DMS114 treated with DMSO at 0.1 percent for 48 hours (cell line): ENCODE measurements around the gene SYN1.

Experiments
- DNase-seq: peaks from one replicate; lab custom pipeline; 2025; ENCODE audit not compliant: unreplicated experiment; lab: John Stamatoyannopoulos, UW

The SYN1 gene

DNA sequence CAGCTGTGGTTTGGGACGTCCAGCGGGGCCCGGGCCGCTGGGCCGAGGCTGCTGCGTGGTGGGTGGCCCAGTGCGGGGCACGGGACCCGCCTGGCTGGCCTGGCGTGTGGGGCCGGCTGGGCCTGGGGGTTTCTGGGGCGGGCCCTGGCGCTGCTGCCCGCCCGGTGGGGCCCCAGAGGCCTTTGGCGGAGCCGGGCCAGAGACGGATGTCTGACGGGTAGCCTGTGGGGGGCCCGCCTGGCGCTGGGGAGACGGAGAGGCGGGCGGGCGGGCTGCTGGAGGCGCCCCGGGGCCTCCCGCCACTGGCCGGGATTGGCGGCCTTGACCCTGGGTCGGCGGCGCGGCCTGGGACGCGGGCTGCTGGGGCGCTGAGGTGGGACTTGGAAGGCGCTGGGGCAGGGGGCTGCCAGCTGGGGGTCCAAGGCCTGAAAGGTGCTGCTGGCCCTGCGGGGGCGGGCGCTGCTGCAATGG, 45.5 kb downstream of the SYN1 start:
- no peak for DNase-seq

DNA sequence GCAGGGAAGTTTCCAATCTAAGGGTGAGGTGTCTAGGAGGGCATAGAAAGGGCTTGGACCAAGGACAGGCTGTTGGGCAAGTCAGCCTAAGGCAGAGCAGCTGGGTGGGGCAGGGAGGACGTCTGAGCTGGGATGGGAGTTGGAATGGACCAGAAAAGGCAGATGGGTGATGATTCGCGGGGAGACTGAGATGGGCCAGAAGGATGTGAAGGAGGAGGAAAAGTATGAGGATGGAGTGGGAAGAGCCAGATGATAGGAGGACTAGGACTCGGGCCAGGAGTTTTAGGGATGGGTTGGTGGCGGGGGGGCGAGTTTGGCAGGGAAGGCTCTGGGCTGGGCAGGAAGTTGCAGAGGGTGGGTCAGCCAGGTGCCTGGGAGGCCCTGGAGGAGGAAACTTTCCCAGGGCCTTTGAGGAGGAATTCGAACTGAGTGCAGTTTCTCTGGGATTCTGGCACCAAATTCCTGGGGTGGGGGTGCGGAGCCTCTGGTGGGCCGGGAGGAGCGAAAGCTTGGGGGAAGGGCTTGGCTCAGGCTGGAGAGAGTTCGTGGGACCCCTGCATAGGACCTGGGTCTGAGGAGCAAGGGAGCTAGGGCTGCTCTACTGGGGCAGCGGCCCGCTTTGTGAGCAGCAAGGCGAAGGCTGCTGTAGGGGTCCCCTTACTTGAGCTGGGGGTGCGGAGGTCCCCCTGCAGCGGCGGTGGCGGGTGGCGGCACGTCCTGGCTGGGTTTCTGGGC, 46.1 kb downstream of the SYN1 start:
- no peak for DNase-seq

DNA sequence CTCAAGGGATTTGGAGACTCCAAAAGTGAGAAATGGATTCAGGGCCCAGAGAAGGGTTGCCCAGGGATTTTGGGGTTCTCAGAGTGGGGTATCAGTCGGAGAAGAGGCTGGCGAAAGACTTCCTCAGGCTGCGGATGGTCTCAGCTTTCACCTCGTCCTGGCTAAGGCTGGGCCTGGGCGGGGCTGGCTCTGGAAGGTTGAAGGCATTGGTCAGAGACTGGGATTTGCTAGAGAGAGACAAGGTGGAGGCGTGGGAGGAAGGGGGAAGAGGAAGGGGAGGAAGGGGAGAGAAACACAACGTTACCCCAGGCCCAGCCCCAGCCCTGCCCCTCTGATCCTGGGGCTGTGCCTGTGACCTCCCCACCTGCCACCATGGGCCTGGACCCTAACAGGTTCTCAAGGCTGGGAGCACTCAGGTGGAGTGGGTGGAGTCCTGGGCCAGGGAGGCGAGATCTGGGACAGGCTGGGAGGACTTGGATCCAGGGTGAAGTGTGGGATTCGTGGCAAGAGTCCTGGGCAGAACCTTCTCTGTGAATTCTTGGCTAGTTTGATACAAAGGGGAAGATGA, 46.8 kb downstream of the SYN1 start:
- no peak for DNase-seq

DNA sequence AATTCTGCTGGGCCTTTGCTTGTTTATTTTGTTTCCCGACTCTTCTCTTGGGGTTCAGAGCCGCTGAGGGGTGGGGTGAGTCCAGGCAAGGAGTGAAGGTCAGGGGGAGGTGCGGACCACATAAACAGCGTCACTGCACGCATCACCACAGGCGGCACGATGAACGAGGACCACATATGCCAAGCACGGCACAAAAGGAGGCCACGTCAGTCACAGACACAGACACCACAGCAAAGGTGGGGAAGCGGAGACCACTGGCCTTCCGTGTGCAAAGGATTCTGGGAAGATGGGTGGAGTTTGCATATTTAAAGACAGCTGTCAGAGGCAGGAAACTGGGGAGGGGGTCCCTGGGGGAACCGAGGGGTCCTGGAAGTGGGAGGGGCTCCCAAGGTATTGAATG, 47.8 kb downstream of the SYN1 start:
- DNase-seq, result no peak

DNA sequence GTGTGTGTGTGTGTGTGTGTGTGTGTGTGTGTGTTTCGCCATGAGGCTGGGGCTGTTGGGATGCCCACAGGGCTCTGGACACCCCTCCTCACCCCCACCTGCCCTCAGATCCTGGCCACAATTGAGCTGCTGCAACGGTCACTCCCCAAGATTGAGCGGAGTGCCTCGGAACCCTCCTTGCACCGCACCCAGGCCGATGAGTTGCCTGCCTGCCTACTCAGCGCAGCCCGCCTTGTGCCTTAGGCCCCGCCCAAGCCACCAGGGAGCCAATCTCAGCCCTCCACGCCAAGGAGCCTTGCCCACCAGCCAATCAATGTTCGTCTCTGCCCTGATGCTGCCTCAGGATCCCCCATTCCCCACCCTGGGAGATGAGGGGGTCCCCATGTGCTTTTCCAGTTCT, 48.4 kb downstream of the SYN1 start:
- no peak for DNase-seq

DNA sequence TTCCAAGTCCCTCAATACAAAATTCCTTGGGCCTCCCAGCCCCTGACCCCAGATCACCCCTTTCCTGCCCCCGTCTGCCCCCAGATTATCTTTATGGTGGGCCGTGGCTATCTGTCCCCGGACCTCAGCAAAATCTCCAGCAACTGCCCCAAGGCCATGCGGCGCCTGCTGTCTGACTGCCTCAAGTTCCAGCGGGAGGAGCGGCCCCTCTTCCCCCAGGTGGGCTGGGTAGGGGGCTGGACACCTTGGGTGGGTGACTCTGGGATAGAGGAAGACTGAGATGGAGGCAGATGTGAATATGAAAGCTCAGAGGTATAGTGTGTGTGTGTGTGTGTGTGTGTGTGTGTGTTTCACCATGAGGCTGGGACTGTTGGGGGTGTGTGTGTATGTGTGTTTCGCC, 48.9 kb downstream of the SYN1 start:
- no peak for DNase-seq

DNA sequence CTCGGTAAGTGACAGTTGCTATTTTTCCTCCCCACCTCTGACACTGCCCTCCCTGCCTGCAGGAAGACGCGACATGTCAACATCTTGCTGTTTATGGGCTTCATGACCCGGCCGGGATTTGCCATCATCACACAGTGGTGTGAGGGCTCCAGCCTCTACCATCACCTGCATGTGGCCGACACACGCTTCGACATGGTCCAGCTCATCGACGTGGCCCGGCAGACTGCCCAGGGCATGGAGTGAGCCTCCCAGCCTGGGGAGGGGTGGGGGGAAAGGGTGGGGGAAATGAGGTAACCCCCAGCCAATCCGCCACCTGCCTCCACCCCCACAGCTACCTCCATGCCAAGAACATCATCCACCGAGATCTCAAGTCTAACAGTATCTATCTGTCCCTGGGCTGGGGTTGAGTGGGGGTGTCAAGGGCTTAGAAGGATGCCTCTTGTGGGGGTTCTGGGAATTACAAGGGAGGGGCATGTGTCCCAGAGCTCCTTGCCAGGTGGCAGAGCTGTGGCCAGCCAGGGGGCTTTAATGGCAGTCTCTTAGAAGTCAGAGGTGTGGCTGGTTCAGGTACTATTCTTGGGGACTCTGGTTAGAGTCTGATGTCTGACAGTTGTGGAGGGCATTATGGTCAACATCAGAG, 50.9 kb downstream of the SYN1 start:
- DNase-seq, result no peak

DNA sequence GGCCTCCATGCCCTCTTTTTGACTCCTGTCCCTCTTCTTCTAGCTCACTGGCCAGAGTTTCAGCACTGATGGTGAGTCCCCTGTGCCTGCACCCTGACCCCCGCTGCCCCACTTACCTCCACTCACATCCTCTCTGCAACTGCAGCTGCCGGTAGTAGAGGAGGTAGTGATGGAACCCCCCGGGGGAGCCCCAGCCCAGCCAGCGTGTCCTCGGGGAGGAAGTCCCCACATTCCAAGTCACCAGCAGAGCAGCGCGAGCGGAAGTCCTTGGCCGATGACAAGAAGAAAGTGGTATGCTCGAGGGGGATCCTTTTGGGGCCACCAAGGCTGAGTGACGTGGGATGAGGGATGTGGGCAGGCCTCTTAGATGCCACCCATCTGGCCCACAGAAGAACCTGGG, 52.8 kb downstream of the SYN1 start:
- no peak for DNase-seq

DNA sequence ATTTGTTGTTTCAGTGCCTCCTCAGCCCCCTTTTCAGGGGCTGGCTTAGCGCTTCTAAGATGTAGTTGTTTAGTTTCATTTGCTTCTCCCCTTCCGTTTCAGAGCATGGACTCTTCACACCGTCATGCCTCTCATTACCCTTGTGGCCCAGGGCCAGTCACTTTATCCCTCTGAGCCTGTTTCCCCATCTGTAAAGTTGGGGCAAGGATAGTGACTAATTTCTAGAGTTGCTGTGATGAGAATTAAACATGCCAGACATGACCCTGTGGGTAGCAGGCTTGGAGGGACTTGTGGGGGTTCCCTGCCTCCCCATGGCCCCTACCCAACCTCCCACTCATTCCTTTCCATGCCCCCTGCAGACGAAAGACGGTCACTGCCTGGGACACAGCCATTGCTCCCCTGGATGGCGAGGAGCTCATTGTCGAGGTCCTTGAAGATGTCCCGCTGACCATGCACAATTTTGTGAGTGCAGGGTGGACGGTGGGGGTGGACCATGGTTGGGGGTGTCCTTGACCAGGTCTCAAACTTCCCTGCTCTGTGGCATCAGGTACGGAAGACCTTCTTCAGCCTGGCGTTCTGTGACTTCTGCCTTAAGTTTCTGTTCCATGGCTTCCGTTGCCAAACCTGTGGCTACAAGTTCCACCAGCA, 55.1 kb downstream of the SYN1 start:
- DNase-seq, result no peak

DNA sequence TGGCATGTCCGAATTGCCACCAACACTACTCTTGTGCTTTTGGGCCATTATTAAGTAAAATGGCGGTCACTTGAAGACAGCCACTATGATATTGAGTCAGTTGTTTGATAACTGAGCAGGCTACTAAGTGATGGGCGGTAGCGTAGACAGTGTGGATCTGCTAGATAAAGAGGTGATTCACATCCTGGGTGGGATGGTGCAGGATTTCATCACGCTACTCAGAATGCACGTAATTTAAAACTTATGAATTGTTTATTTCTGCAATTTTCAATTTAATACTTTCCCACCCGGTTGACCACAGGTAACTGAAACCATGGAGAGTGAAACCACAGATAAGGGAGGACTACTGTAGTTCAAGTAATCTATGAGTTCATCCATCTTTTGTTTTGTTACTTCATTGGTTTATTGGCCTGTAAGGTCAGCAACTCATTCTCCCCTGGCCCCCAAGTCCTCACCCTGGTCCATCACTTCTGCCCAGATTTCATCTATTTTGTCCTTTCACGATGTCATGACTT, 55.8 kb downstream of the SYN1 start:
- no peak for DNase-seq

DNA sequence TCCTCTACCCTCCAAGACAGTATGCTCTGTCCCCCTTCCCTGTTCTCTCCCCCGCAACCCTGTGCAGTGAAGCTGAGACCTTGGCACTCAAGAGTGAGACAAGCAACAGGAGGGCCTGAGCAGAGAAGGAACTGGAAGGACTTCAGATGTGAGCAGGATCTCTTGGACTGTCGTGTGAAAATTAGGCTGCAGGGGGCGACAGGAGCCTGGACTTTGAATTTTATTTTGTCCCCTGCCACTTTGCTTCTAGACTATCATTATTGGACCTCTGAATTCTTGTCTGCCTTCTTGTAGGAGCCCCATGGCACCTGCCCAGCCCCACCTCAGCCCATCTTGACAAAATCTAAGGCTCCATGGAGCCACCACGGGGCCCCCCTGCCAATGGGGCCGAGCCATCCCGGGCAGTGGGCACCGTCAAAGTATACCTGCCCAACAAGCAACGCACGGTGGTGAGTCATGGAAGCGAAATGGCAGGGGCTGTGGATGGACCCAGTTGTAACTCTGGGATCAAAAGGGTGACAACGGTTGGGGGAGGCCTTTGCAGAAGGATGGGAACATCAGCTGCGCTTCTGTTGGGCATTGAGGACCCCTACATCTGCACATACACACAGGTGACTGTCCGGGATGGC, 56.9 kb downstream of the SYN1 start:
- no peak for DNase-seq

DNA sequence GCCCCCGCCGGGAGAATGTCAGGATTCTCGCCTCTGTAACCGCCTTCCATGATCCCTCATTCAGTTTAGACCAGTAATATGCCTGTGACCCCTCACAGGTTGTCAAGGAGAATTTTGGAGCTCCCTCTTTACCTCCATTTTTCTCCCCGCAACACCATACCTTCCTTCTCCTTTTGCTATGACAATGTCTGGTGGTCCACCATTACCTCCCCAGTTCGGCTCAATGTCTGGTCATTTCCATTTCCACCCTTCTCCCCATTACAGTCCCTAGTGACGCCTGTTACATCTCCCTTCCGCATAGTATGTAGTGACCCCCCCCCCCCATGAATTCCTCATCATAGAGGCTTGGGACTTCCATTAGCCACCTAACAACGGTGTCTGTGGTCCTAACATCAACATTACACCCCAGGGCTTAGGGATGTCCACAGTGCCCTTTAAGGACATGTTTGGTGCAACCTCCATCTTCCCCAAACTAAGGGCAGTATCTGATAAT, 58.0 kb downstream of the SYN1 start:
- no peak for DNase-seq

DNA sequence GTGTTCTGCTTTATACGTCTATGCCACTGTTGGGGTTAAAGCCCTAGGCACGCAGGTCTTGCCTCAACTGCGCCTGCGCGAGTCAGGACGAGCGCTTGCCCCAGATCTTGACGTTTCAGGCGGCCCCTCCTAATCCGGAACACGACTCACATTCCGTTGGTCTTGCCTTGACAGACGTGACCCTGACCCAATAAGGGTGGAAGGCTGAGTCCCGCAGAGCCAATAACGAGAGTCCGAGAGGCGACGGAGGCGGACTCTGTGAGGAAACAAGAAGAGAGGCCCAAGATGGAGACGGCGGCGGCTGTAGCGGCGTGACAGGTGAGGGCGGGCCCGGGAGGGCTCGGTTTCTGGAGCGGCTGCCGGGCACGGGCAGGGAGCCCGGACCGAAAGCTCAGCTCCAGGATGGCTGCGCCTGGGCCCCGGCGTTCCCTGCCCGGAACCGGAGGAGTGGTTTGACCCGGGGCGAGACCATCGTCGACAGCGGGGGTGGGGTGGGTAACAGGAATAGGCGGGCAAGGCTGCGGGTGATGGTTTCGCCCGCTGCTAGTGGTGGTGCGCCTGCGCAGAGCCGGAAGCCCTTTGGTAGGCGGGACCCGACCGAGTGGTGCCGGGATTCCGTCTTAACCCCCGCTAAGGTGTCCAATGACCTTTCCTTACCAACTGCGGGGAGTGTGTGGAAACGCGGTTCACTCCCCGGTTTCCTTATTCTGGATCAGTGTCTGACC, 58.6 kb downstream of the SYN1 start, which contains the start of gene ARAF:
ARAF (plus strand) TSS at position 272 of the 725 bp plus-strand sequence. CDS start 1,763 bp downstream, outside the sequence.
- peak; percentile 92 for DNase-seq

DNA sequence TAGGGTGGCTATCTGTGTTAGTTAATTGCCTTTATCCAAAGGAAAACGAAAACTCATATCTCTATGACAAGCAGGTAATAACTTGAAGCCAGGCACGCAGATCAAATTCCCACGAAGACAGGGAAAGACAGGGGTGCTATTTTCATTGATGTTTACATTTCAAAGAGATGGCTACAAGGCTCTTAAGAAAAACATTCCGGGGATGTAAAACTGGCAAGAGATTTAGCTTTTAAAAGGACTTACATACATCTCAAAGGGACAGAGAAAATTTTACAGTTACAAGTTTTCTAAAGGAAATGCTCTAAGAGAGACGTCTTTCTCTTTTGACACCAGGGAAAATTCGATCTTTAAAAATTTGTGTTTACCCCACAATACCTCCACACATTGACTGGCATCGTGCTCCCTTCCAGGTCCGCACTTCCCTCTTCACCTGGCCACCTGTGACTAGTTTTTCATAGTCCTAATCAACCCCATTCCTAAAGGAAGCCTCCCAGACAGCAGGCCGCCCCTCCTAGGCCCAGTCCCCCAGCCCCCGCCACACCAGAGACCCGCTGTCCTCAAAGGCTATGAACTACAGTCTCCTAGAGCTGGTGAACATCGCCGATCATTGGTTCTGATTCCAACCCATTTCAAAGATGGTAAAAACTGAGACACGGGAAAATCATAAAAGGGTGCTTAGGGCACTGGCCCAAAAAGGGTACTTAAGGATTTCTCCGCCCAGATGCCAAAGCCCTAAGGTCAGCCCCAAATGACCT, 59.3 kb downstream of the SYN1 start:
- no peak for DNase-seq

DNA sequence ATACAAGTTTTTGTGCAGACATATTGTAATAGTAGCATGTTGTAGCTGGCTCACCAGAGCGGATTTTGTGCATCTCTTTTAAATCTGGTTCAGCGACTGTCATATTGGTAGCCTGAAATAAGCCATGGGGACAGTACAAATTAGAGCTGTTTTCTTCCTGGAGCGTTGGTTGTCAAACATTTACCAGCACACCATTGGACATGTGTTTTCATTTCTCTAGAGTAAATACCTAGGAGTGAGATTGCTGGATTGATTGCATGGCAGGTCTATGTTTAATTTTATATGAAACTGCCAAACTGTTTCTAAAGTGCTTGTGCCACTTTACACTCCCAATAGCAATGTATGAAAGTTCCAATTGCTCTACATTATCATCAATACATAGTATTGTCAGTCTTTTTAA, 61.2 kb downstream of the SYN1 start:
- no peak for DNase-seq

DNA sequence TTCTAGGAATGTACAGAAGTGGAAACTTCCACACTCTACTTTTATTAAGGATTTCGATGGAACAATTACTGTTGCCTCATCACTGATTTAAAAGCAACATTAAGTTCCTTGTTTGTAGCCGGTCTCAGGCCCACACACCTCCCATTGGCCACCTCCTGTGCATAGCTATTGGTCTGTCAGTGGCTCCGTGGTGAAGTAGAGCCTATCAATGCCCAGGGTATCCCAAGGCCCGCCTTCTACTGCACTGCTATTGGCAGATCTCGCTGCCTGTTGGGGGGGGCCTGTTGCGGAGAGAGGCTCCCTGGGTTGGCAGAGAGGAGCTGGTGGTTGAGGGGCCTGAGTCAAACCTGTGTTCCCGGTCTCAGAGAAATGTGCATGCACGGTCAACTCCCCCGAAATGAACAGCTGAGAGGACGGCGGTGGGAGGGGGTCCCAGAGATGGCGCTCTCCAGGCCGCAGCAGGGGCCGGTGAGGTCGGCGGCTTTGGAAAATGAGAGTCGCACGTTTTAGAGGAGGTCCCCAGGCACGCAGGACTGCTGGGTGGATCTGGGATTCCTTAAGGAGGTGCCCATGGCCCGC, 63.5 kb downstream of the SYN1 start:
- peak; percentile 82 for DNase-seq

DNA sequence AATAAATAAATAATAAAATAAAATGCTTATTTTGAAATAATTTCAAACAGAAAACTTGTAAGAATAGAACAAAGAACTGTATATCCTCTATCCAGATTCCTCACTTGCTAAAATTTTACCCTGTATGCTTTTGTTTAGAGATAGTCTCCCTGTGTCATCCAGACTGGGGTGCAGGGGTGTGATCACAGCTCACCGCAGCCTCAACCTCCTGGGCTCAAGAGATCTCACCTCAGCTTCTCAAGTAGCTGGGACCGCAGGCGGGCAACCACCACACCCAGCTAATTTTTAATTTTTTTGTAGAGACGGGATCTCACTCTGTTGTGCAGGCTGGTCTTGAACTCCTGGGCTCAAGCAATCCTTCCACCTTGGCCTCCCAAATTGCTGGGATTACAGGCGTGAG, 76.2 kb downstream of the SYN1 start:
- DNase-seq, result no peak

DNA sequence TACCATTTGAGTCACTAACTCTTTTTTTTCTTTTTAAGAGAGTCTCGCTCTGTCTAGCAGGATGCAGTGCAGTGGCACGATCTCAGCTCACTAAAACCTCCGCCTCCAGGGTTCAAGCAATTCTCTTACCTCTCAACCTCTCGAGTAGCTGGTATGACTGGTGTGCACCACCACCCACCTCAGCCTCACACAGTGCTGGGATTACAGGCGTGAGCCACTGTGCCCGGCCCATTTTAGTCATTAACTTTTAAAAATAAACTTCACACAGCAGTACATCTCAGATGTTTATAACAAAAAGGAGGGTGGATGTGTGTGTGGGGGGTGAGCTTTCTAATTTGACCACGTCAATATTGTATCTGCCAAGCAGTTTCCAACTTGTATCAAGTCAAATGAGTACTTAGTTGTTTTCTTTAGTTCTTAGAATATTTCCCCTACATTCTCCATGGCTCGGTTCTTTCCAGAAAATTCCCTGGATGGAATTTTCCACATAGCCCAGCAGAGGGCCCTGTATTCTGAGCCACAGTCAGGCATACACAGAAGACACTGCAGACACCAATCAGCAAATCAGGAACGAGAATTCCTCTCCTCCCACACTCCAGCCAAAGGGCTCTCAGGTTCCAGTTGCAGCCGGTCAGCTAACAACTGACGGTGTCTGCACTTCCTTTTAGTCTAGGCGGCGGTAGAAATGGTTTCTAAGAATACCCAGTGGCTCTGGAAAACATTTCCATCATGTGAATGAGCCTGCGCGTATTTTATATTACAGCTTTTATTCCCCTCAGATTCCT, 78.7 kb downstream of the SYN1 start:
- DNase-seq, result no peak
